Measurements from ENCODE around the gene GIMAP5.

GRCh38 chr7:150756166-150756565 is 18.9 kb downstream of the GIMAP5 start:
- TF ChIP-seq CTCF (IDR thresholded peaks at IDR 0.05) = no peak
- TF ChIP-seq EP300 (IDR thresholded peaks at IDR 0.05) = no peak

All from gastroesophageal sphincter (tissue), 3 donors.